B cell (primary cell): ENCODE data around the gene DGCR2. TPM values are rescaled to one million over a fixed set of nuclear protein-coding genes. Genes with fewer than 3 reads are reported as not detected.

Source experiments
- ATAC-seq: fragments of 200-7000 bp; cut with Tn5 transposase; one replicate; pipeline ENCODE4 v1.10.0; 2021; ENCODE audit warnings: low read depth, mild to moderate bottlenecking, moderate number of reproducible peaks, moderate library complexity
- CTCF ChIA-PET: fragments of 350-600 bp; sonication (Branson Sonifier 250); formaldehyde crosslinking; loops from one replicate; lab custom pipeline; 2021; ENCODE audit warnings: antibody characterized with exemption, inconsistent platforms; lab: Charles Lee
- POLR2A ChIA-PET: fragments of 350-600 bp; sonication (Branson Sonifier 250); formaldehyde crosslinking; loops from one replicate; lab custom pipeline; 2021; ENCODE audit warnings: antibody characterized with exemption; lab: Charles Lee
- DNase-seq: peaks from one replicate; pipeline ENCODE4 v3.0.0; 2013
- H2AFZ ChIP-seq: 2 replicates; pipeline ENCODE4 v1.6.1; 2012; ENCODE audit warnings: mild to moderate bottlenecking, low read depth, low read length; ENCODE audit not compliant: insufficient read depth, poor library complexity, severe bottlenecking
- H3K27ac ChIP-seq, 2 donors: 1 replicate in 1 of 2; 2 replicates in 1 of 2; pipeline ENCODE4 v1.5.1; 2012 to 2013; ENCODE audit warnings: low read length in 2 of 2, mild to moderate bottlenecking in 2 of 2, moderate library complexity in 1 of 2
- H3K27me3 ChIP-seq, 4 experiments: fragments of 200-600 bp in 1 of 4; sonication (generic) in 1 of 4; replicated peaks in 1 of 4; 1 replicate in 2 of 4; 2 replicates in 2 of 4; pipeline versions ENCODE4 v1.6.1 to v1.7.0; 2013 to 2016; ENCODE audit warnings: low read length in 3 of 4, mild to moderate bottlenecking in 2 of 4, mixed read lengths in 1 of 4, moderate library complexity in 1 of 4; ENCODE audit not compliant: insufficient read depth in 4 of 4, control insufficient read depth in 3 of 4; ENCODE audit errors: control extremely low read depth in 1 of 4
- H3K36me3 ChIP-seq, 2 experiments: replicated peaks in 1 of 2; 1 replicate in 1 of 2; 2 replicates in 1 of 2; pipeline versions ENCODE4 v1.6.1 to v1.7.1; 2013; ENCODE audit warnings: low read length in 1 of 2; ENCODE audit not compliant: insufficient read depth in 2 of 2, control insufficient read depth in 1 of 2; ENCODE audit errors: control extremely low read depth in 1 of 2, extremely low read depth in 1 of 2
- H3K4me1 ChIP-seq, 2 donors: fragments of 200-600 bp in 1 of 2; sonication (generic) in 1 of 2; 1 replicate in 1 of 2; 2 replicates in 1 of 2; pipeline versions ENCODE4 v1.5.1 to v1.6.1; 2013 to 2017; ENCODE audit warnings: low read length in 2 of 2; ENCODE audit not compliant: control insufficient read depth in 2 of 2, insufficient read depth in 2 of 2
- H3K4me2 ChIP-seq: replicated peaks from 2 replicates; pipeline ENCODE3; 2012; ENCODE audit warnings: mild to moderate bottlenecking, low read depth, low read length; ENCODE audit not compliant: poor library complexity, severe bottlenecking
- H3K4me3 ChIP-seq, 5 experiments: fragments of 200-600 bp in 1 of 5; sonication (generic) in 1 of 5; 1 replicate in 3 of 5; 2 replicates in 2 of 5; pipeline versions ENCODE4 v1.5.1 to v1.7.0; 2011 to 2016; ENCODE audit warnings: low read length in 4 of 5, mild to moderate bottlenecking in 4 of 5, low read depth in 2 of 5, control low read depth in 1 of 5, moderate library complexity in 1 of 5; ENCODE audit not compliant: insufficient read depth in 1 of 5; ENCODE audit errors: control extremely low read depth in 1 of 5, extremely low read depth in 1 of 5
- H3K79me2 ChIP-seq: fragments of 200-600 bp; sonication (generic); one replicate; pipeline ENCODE4 v1.6.0; 2016; ENCODE audit warnings: low read length; ENCODE audit not compliant: control insufficient read depth, insufficient read depth
- H3K9ac ChIP-seq: fragments of 200-600 bp; sonication (generic); 2 replicates; pipeline ENCODE4 v1.6.1; 2017; ENCODE audit warnings: mild to moderate bottlenecking, low read length, moderate library complexity
- H3K9me3 ChIP-seq, 3 donors: one replicate each; pipeline versions ENCODE4 v1.6.1 to v1.7.1; 2013; ENCODE audit warnings: low read length in 2 of 3; ENCODE audit not compliant: control insufficient read depth in 2 of 3, insufficient read depth in 1 of 3; ENCODE audit errors: control extremely low read depth in 1 of 3
- H4K20me1 ChIP-seq: 2 replicates; pipeline ENCODE4 v1.6.0; 2012; ENCODE audit warnings: mild to moderate bottlenecking, low read length; ENCODE audit not compliant: insufficient read depth, control insufficient read depth, poor library complexity, severe bottlenecking
- H3K27ac Mint-ChIP-seq: one replicate; pipeline ENCODE4 v1.8.0; 2021; ENCODE audit warnings: mixed read lengths
- H3K27me3 Mint-ChIP-seq: one replicate; pipeline ENCODE4 v1.8.0; 2021; ENCODE audit warnings: mixed read lengths
- H3K4me1 Mint-ChIP-seq: one replicate; pipeline ENCODE4 v1.8.0; 2021; ENCODE audit warnings: mixed read lengths
- H3K4me3 Mint-ChIP-seq: one replicate; pipeline ENCODE4 v1.8.0; 2021; ENCODE audit warnings: mixed read lengths
- H3K9me3 Mint-ChIP-seq: one replicate; pipeline ENCODE4 v1.8.0; 2022; ENCODE audit warnings: mixed read lengths; ENCODE audit not compliant: insufficient read depth
- CTCF ChIP-seq: fragments of 200-600 bp; IDR thresholded peaks from one replicate; pipeline ENCODE4 v1.8.0; 2022; ENCODE audit warnings: antibody characterized with exemption, mild to moderate bottlenecking
- EZH2 ChIP-seq: IDR thresholded peaks from 2 replicates; pipeline ENCODE4 v1.6.1; 2012; ENCODE audit warnings: borderline replicate concordance, low read depth, mild to moderate bottlenecking, moderate library complexity, low read length; ENCODE audit not compliant: insufficient read depth, poor library complexity, severe bottlenecking
- WGBS: methylation state at CpG from one replicate; pipeline ENCODE4 v1.1.5; 2013; ENCODE audit warnings: missing lambda C conversion rate; ENCODE audit not compliant: insufficient coverage; 5-methylcytosine and 5-hydroxymethylcytosine counted together
- intact Hi-C: fragments of 100-400 bp; cut with micrococcal nuclease; formaldehyde crosslinking; loops from one replicate; pipeline ENCODE4 v1.10.0; 2022
- polyA plus RNA-seq: library from polyadenylated mRNA; depleted of rRNA; stranded (reverse); fragments of >200 nt; gene quantifications from 2 replicates; pipeline ENCODE4 v1.2.3, GENCODE V29; 2012
- total RNA-seq, 2 donors: library from RNA; stranded (reverse); fragments of 120-200 nt in 1 of 2; gene quantifications; 1 replicate in 1 of 2; 2 replicates in 1 of 2; pipeline versions ENCODE4 v1.2.3 to v1.2.4, GENCODE V29; 2013 to 2022

DGCR2 gene
- total and polyA plus RNA-seq, 2 donors (not counting 1 experiment from before 2014, with no cell fraction given): 28.8 to 49.5 TPM

GRCh38 chr22:19108807-19109197, 13.4 kb downstream of the DGCR2 start:
- POLR2A ChIA-PET: interaction anchor here (0.8 kb wide), 1 partner anchor 13 kb away, joined by 3 read pairs; no protein-coding TSS in a partner anchor

More at GRCh38 chr22:19108807-19109197, 13.4 kb downstream of the DGCR2 start:
- Histone ChIP-seq H3K79me2 (peaks cover 99% of the 10 kb centered on the region), H3K9ac (no peak overlapping the region), H3K4me2 (peak overlapping the region; percentile 67), H3K36me3 (peaks cover 0 to 5% of the 10 kb centered on the region in 2 experiments), H3K4me1 (peaks cover 25 to 47% of the 10 kb centered on the region in 2 donors), H2AFZ (no peak overlapping the region), H3K27me3 (no peaks in the 10 kb centered on the region), H4K20me1 (peaks cover 70% of the 10 kb centered on the region), H3K9me3 (no peaks in the 10 kb centered on the region), H3K4me3 (no peak overlapping the region), H3K27ac (peak overlapping the region; percentile 7 to 65)
- Mint-ChIP-seq H3K4me1 (peaks cover 65% of the 10 kb centered on the region), H3K9me3 (no peaks in the 10 kb centered on the region), H3K27me3 (no peaks in the 10 kb centered on the region), H3K4me3 (no peak overlapping the region), H3K27ac (peak overlapping the region; percentile 61)
- intact Hi-C loops: loop anchor here (1.0 to 5.0 kb wide), 2 partner anchors 13 to 33 kb away; partner anchors contain the start of genes DGCR2 and ESS2
- no peak for TF ChIP-seq EZH2
- no peak for TF ChIP-seq CTCF
- DNase-seq (no peak), ATAC-seq (no peak)
- CTCF ChIA-PET: interaction anchor here (1.2 to 1.5 kb wide), 2 partner anchors 65 to 370 kb away, joined by 3 read pairs; no protein-coding TSS in a partner anchor
- no CpG with 5 or more reads among the region's 3 CpGs for WGBS
